ENCODE data around the gene REPIN1. TPM values are rescaled to one million over a fixed set of nuclear protein-coding genes. Genes with fewer than 3 reads are reported as not detected.

The REPIN1 gene
- total and polyA plus RNA-seq, 10 donors = 47.9 to 126 (median 111) TPM

GRCh38 chr7:150361402-150361801 is 7.2 kb upstream of the REPIN1 start:
- Histone ChIP-seq H3K27ac (no peak overlapping the region), H3K4me1 (peaks cover 9 to 78% (median 48%) of the 10 kb centered on the region in 6 donors), H3K27me3 (replicated peaks in 1 of 7) (no peaks in the 10 kb centered on the region), H3K9me3 (no peaks in the 10 kb centered on the region), H3K4me3 (no peak overlapping the region), H3K36me3 (no peaks in the 10 kb centered on the region)
- no peak for TF ChIP-seq POLR2A (IDR thresholded peaks at IDR 0.05)
- no peak for TF ChIP-seq CTCF (IDR thresholded peaks at IDR 0.05 in 8 of 11, conservative IDR thresholded peaks at IDR 0.05 in 3 of 11)
- TF ChIP-seq POLR2AphosphoS5 (IDR thresholded peaks at IDR 0.05) = no peak
- DNase-seq = no peak
- intact Hi-C loops (cut with DNase I; ENCODE audit: low total_unique reads) = no loop called here
- 81 to 89% (median 86%) methylated on average over 7 of the region's 7 CpGs for WGBS, 5 donors

GRCh38 chr7:150361807-150362621 is 6.6 kb upstream of the REPIN1 start:
- no peaks in the 10 kb centered on the region for H3K27me3 ChIP-seq (replicated peaks in 1 of 7)
- DNase-seq = no peak
- H3K36me3 ChIP-seq = no peaks in the 10 kb centered on the region
- no peak overlapping the region for H3K4me3 ChIP-seq
- H3K4me1 ChIP-seq = peaks cover 2 to 78% (median 48%) of the 10 kb centered on the region in 6 donors
- WGBS, 5 donors = 68 to 77% (median 70%) methylated on average over 18 of the region's 18 CpGs
- H3K9me3 ChIP-seq = no peaks in the 10 kb centered on the region
- H3K27ac ChIP-seq = no peak overlapping the region
- intact Hi-C loops (cut with DNase I; ENCODE audit: low total_unique reads) = no loop called here
- TF ChIP-seq POLR2AphosphoS5 (IDR thresholded peaks at IDR 0.05) (no peak), POLR2A (IDR thresholded peaks at IDR 0.05) (no peak), CTCF (IDR thresholded peaks at IDR 0.05 in 8 of 11, conservative IDR thresholded peaks at IDR 0.05 in 3 of 11) (no peak)

- Histone ChIP-seq H3K4me1 (peaks cover 7 to 78% (median 47%) of the 10 kb centered on the region in 6 donors), H3K27me3 (replicated peaks in 1 of 7) (no peaks in the 10 kb centered on the region), H3K36me3 (no peaks in the 10 kb centered on the region), H3K4me3 (no peak overlapping the region), H3K27ac (peak overlapping the region in 2 of 8 donors; percentile 97), H3K9me3 (no peaks in the 10 kb centered on the region)
- no peak for DNase-seq
- 65 to 79% (median 70%) methylated on average over 4 of the region's 4 CpGs for WGBS, 5 donors
- TF ChIP-seq POLR2A (IDR thresholded peaks at IDR 0.05) = no peak
- no peak for TF ChIP-seq CTCF (IDR thresholded peaks at IDR 0.05 in 8 of 11, conservative IDR thresholded peaks at IDR 0.05 in 3 of 11)
- TF ChIP-seq POLR2AphosphoS5 (IDR thresholded peaks at IDR 0.05) = no peak
- intact Hi-C loops (cut with DNase I; ENCODE audit: low total_unique reads) = no loop called here
Observed at GRCh38 chr7:150363370-150363769, 5.3 kb upstream of the REPIN1 start.

- DNase-seq = no peak
- no peaks in the 10 kb centered on the region for H3K9me3 ChIP-seq
- WGBS, 5 donors = 35 to 48% (median 44%) methylated on average over 5 of the region's 5 CpGs
- no peak for TF ChIP-seq POLR2A (IDR thresholded peaks at IDR 0.05)
- TF ChIP-seq CTCF (IDR thresholded peaks at IDR 0.05 in 8 of 11, conservative IDR thresholded peaks at IDR 0.05 in 3 of 11) = no peak
- no peak for TF ChIP-seq POLR2AphosphoS5 (IDR thresholded peaks at IDR 0.05)
- peaks cover 7 to 73% (median 45%) of the 10 kb centered on the region in 6 donors for H3K4me1 ChIP-seq
- H3K27me3 ChIP-seq (replicated peaks in 1 of 7) = no peaks in the 10 kb centered on the region
- no peaks in the 10 kb centered on the region for H3K36me3 ChIP-seq
- intact Hi-C loops (cut with DNase I; ENCODE audit: low total_unique reads) = no loop called here
- H3K27ac ChIP-seq = peak overlapping the region in 5 of 8 donors; percentile 25 to 97 (median 47)
- no peak overlapping the region for H3K4me3 ChIP-seq
Observed at GRCh38 chr7:150363872-150364271, 4.8 kb upstream of the REPIN1 start.

Data from spleen (tissue), 11 donors.